Osteocyte (in vitro differentiated cells): Measurements from ENCODE around the gene LRRK2. TPM values are rescaled to one million over a fixed set of nuclear protein-coding genes. Genes with fewer than 3 reads are reported as not detected.

Experiments used
- DNase-seq: peaks from one replicate; pipeline ENCODE4 v3.0.0; 2021; ENCODE audit warnings: mixed read lengths; ENCODE audit not compliant: unreplicated experiment; ENCODE audit errors: extremely low spot score
- H3K27ac Mint-ChIP-seq: one replicate; pipeline ENCODE4 v1.8.0; 2021; ENCODE audit warnings: mild to moderate bottlenecking, mixed read lengths; ENCODE audit not compliant: unreplicated experiment
- H3K27me3 Mint-ChIP-seq: one replicate; pipeline ENCODE4 v1.8.0; 2021; ENCODE audit warnings: mixed read lengths; ENCODE audit not compliant: unreplicated experiment
- H3K36me3 Mint-ChIP-seq: one replicate; pipeline ENCODE4 v1.8.0; 2021; ENCODE audit warnings: mixed read lengths; ENCODE audit not compliant: unreplicated experiment
- H3K4me1 Mint-ChIP-seq: one replicate; pipeline ENCODE4 v1.8.0; 2021; ENCODE audit warnings: mixed read lengths; ENCODE audit not compliant: unreplicated experiment
- H3K4me3 Mint-ChIP-seq: one replicate; pipeline ENCODE4 v1.8.0; 2021; ENCODE audit warnings: mild to moderate bottlenecking, moderate library complexity, mixed read lengths; ENCODE audit not compliant: unreplicated experiment
- H3K9me3 Mint-ChIP-seq: one replicate; pipeline ENCODE4 v1.8.0; 2021; ENCODE audit warnings: mixed read lengths; ENCODE audit not compliant: unreplicated experiment
- total RNA-seq: library from RNA; stranded (reverse); gene quantifications from 2 replicates; pipeline ENCODE4 v1.2.1, GENCODE V29; 2021
- TF ChIP-seq, protein P1 (sequence below): fragments of 200-600 bp; sonication (generic); IDR thresholded peaks from 2 replicates; pipeline ENCODE4 v1.5.0; 2021; ENCODE audit warnings: antibody characterized with exemption, mild to moderate bottlenecking, moderate library complexity

The LRRK2 gene
- total RNA-seq, 1 donor from 2014 or later, result not detected

DNA sequence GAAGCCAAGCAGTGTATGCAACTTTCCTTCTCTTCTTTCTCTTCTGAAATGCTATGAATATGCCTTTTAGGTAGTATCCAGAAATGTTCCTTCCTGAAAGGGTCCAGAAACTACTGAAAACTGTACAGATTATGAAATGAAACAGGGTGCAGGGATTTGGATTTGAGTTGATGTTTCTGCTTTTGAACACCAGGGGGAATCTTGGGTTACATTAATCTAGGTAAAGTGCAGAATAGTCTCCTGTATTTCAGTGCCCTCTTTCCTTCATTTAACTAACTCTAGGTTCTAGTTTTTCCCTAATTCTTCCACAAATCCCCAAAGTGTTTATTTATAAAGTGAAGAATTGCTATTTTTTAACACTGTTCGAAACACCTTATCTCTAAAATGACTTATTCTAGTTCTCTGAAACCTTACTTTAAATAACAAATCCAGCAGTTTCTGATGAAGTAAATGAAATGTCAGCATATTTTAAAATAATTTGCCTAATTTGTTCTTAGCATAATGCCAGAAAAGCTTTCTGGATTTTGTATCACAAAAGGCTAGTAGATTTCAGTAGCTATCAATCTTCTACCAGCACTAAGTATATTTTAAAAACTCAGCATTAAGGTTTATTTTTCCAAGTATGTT lies 111.9 kb downstream of the LRRK2 start:
- Mint-ChIP-seq H3K36me3 (no peaks in the 10 kb centered on the region), H3K4me1 (no peaks in the 10 kb centered on the region), H3K9me3 (no peaks in the 10 kb centered on the region), H3K4me3 (no peak overlapping the region), H3K27ac (no peak overlapping the region), H3K27me3 (no peaks in the 10 kb centered on the region)
- TF ChIP-seq, protein P1, sequence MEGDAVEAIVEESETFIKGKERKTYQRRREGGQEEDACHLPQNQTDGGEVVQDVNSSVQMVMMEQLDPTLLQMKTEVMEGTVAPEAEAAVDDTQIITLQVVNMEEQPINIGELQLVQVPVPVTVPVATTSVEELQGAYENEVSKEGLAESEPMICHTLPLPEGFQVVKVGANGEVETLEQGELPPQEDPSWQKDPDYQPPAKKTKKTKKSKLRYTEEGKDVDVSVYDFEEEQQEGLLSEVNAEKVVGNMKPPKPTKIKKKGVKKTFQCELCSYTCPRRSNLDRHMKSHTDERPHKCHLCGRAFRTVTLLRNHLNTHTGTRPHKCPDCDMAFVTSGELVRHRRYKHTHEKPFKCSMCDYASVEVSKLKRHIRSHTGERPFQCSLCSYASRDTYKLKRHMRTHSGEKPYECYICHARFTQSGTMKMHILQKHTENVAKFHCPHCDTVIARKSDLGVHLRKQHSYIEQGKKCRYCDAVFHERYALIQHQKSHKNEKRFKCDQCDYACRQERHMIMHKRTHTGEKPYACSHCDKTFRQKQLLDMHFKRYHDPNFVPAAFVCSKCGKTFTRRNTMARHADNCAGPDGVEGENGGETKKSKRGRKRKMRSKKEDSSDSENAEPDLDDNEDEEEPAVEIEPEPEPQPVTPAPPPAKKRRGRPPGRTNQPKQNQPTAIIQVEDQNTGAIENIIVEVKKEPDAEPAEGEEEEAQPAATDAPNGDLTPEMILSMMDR, result peak; percentile 44
- no peak for DNase-seq

DNA sequence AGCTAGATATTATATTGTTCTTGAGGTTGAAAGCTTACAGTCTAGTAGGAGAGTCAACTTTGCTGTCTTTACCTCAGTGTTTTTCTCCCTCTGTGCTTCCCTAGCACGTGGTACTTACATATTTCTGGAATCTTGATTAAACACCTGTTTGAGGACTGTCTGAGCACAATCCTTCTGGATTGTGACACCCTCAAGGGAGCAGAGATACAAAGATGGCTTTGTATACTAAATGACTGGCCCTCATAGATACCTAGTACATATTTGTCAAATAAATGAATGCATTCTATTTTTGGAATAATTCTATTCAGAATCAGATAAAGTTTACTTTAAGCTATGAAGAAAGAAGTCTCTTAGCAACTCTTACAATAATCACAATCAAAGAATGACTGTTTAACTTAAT lies 113.3 kb downstream of the LRRK2 start:
- Mint-ChIP-seq H3K36me3 (no peaks in the 10 kb centered on the region), H3K4me1 (no peaks in the 10 kb centered on the region), H3K9me3 (no peaks in the 10 kb centered on the region), H3K27ac (no peak overlapping the region), H3K4me3 (no peak overlapping the region), H3K27me3 (no peaks in the 10 kb centered on the region)
- TF ChIP-seq, protein P1, result no peak
- DNase-seq, result no peak

DNA sequence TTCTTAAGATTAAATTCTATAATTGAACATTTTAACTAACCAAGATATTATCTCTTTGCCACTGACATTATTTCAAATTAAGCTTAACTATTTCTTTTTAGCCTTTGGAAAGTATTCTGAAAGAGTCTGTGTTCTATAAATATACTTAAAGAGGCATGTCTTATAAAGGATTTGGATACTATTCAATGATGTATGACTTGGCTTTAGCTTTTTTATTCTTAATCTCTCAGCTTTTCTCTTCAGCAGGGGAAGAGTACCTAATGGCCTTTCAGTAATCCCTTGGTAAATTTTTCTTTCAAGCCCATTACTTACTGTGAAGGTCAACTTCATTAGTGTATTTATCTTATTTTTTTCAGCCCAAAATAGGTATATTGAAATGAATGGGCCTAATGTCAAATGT lies 113.8 kb downstream of the LRRK2 start:
- Mint-ChIP-seq H3K4me3 (no peak overlapping the region), H3K36me3 (no peaks in the 10 kb centered on the region), H3K9me3 (no peaks in the 10 kb centered on the region), H3K27ac (no peak overlapping the region), H3K4me1 (no peaks in the 10 kb centered on the region), H3K27me3 (no peaks in the 10 kb centered on the region)
- TF ChIP-seq, protein P1, result no peak
- DNase-seq, result no peak

DNA sequence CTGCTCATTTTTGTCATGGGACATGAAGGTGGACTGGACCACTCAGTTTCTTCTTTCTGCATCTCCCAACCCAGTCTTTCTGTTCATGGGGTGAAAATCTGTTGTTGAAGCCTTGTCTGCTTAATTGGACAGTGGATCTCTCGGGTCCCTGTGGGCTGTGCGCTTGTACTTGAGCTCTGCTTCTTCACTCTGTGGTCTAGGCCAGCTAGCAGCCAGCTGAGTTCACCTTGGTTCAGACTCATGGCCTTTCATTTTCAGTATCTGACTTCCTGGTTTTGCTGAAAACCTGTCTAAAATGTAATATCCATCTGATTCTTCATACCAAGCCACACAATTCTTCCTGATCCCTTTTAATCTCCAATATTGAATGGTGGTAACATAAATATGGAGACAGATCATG lies 117.2 kb downstream of the LRRK2 start:
- no peak for DNase-seq
- H3K4me3 Mint-ChIP-seq, result no peak overlapping the region
- H3K9me3 Mint-ChIP-seq, result no peaks in the 10 kb centered on the region
- H3K27me3 Mint-ChIP-seq, result no peaks in the 10 kb centered on the region
- TF ChIP-seq, protein P1, result no peak
- H3K27ac Mint-ChIP-seq, result no peak overlapping the region
- H3K4me1 Mint-ChIP-seq, result no peaks in the 10 kb centered on the region
- no peaks in the 10 kb centered on the region for H3K36me3 Mint-ChIP-seq

DNA sequence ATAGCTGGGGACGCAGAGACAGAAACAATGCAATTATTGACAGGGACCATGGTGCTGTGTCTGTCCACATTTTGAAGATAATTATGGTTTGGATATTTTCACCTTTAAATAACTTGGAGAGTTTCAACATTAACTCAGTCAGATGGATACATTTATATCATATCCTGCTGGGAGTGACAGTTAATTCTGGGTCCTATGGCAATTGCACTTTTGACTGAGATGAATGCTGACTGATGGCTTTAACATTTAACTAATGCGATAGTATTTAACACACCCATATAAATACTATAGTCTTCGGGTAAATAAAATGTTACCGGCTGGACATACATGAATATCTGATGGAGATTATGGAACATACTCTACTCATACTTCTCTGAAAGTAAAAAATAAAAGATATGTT lies 118.3 kb downstream of the LRRK2 start:
- no peak for DNase-seq
- no peaks in the 10 kb centered on the region for H3K9me3 Mint-ChIP-seq
- H3K4me3 Mint-ChIP-seq, result no peak overlapping the region
- H3K36me3 Mint-ChIP-seq, result no peaks in the 10 kb centered on the region
- TF ChIP-seq, protein P1, result no peak
- no peak overlapping the region for H3K27ac Mint-ChIP-seq
- no peaks in the 10 kb centered on the region for H3K27me3 Mint-ChIP-seq
- no peaks in the 10 kb centered on the region for H3K4me1 Mint-ChIP-seq
